ENCODE data around the gene FAM161B.

GRCh38 chr14:73998726-73999125, 48.8 kb upstream of the FAM161B start:
- no peak for TF ChIP-seq MAFK (IDR thresholded peaks at IDR 0.05; ENCODE audit: low read depth, low read length)
- no peak for TF ChIP-seq POLR2A (IDR thresholded peaks at IDR 0.05; ENCODE audit: low read depth, low read length)
- TF ChIP-seq CTCF (conservative IDR thresholded peaks at IDR 0.05; ENCODE audit: low read depth, low read length): no peak
- TF ChIP-seq FOS (IDR thresholded peaks at IDR 0.05; ENCODE audit: low read depth, low read length): no peak
- TF ChIP-seq NFE2L2 (IDR thresholded peaks at IDR 0.05; ENCODE audit: low read depth, low read length): no peak
- TF ChIP-seq RAD21 (IDR thresholded peaks at IDR 0.05; ENCODE audit: low read length): no peak
- no peak for TF ChIP-seq MAZ (IDR thresholded peaks at IDR 0.05; ENCODE audit: borderline replicate concordance, low read depth, low read length)
- no peak for TF ChIP-seq BHLHE40 (IDR thresholded peaks at IDR 0.05; ENCODE audit: low read depth, low read length)
- TF ChIP-seq RCOR1 (IDR thresholded peaks at IDR 0.05; ENCODE audit: insufficient replicate concordance, low read length): no peak
- TF ChIP-seq RFX5 (IDR thresholded peaks at IDR 0.05; ENCODE audit: low read depth, low read length): no peak
- no peak for TF ChIP-seq SMC3 (IDR thresholded peaks at IDR 0.05; ENCODE audit: low read depth, low read length)
- no peak for TF ChIP-seq CEBPB (IDR thresholded peaks at IDR 0.05; ENCODE audit: low read depth, low read length)

Measured in IMR-90 (cell line).